Measurements from ENCODE around the gene GARRE1.

The GARRE1 gene

GRCh38 chr19:34218818-34219164 is 35.6 kb upstream of the GARRE1 start:
- no peak overlapping the region for H3K4me3 ChIP-seq (ENCODE audit: severe bottlenecking)

DNA sequence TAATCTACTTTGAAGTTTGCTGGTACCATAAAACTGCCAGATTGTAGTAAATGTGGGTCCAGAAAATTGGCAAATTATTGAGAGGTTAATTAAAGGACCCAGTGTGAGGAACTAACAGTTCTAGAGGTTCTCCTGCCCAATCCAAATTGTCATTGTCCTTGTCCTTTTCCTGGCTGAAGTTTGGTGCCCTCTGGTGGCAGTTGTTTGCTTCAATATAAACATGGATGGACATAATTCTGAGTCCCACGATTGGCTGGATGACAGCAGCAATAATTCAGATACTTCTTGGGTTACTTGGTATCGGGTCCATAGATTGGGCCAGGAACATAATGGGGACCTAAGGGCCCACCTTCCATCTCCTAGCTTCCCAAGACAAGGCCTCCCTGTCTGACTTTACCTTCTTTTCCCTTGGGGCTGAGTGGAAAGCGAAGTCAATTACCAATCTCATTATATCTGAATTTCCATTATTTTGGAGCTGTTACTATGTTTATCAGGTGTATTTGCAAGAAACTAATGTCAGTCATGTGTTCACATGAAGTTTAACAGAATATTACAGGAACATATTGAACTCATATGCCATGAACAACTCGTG is 33.8 kb upstream of the GARRE1 start:
- H3K27me3 ChIP-seq (ENCODE audit: insufficient read depth, poor library complexity, severe bottlenecking) = no peaks in the 10 kb centered on the region
- peaks cover 13% of the 10 kb centered on the region for H3K4me1 ChIP-seq (ENCODE audit: insufficient read depth, poor library complexity, severe bottlenecking)
- peaks cover 85% of the 10 kb centered on the region for H3K36me3 ChIP-seq (ENCODE audit: low read depth)
- H3K27ac ChIP-seq (ENCODE audit: poor library complexity, severe bottlenecking) = no peak overlapping the region
- DNase-seq (ENCODE audit: low spot score) = no peak
- no peak for ATAC-seq (ENCODE audit: low read depth)
- no peak overlapping the region for H3K4me3 ChIP-seq (ENCODE audit: severe bottlenecking)
- no peaks in the 10 kb centered on the region for H3K9me3 ChIP-seq (ENCODE audit: severe bottlenecking)
- TF ChIP-seq, protein P1, sequence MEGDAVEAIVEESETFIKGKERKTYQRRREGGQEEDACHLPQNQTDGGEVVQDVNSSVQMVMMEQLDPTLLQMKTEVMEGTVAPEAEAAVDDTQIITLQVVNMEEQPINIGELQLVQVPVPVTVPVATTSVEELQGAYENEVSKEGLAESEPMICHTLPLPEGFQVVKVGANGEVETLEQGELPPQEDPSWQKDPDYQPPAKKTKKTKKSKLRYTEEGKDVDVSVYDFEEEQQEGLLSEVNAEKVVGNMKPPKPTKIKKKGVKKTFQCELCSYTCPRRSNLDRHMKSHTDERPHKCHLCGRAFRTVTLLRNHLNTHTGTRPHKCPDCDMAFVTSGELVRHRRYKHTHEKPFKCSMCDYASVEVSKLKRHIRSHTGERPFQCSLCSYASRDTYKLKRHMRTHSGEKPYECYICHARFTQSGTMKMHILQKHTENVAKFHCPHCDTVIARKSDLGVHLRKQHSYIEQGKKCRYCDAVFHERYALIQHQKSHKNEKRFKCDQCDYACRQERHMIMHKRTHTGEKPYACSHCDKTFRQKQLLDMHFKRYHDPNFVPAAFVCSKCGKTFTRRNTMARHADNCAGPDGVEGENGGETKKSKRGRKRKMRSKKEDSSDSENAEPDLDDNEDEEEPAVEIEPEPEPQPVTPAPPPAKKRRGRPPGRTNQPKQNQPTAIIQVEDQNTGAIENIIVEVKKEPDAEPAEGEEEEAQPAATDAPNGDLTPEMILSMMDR (IDR thresholded peaks at IDR 0.05; ENCODE audit: poor library complexity, severe bottlenecking) = peak; percentile 90

More at GRCh38 chr19:34218818-34219164, 35.6 kb upstream of the GARRE1 start:
- Histone ChIP-seq H3K36me3 (ENCODE audit: low read depth) (peaks cover 85% of the 10 kb centered on the region), H3K27ac (ENCODE audit: poor library complexity, severe bottlenecking) (peak overlapping the region; percentile 23), H3K4me1 (ENCODE audit: insufficient read depth, poor library complexity, severe bottlenecking) (peaks cover 13% of the 10 kb centered on the region), H3K9me3 (ENCODE audit: severe bottlenecking) (no peaks in the 10 kb centered on the region), H3K27me3 (ENCODE audit: insufficient read depth, poor library complexity, severe bottlenecking) (no peaks in the 10 kb centered on the region)
- DNase-seq (ENCODE audit: low spot score) (no peak), ATAC-seq (ENCODE audit: low read depth) (no peak)
- TF ChIP-seq, protein P1 (IDR thresholded peaks at IDR 0.05; ENCODE audit: poor library complexity, severe bottlenecking) = no peak

- no peak overlapping the region for H3K4me3 ChIP-seq (ENCODE audit: severe bottlenecking)
- no peak overlapping the region for H3K27ac ChIP-seq (ENCODE audit: poor library complexity, severe bottlenecking)
- peaks cover 13% of the 10 kb centered on the region for H3K4me1 ChIP-seq (ENCODE audit: insufficient read depth, poor library complexity, severe bottlenecking)
- H3K36me3 ChIP-seq (ENCODE audit: low read depth) = peaks cover 85% of the 10 kb centered on the region
- TF ChIP-seq, protein P1 (IDR thresholded peaks at IDR 0.05; ENCODE audit: poor library complexity, severe bottlenecking) = no peak
- no peak for ATAC-seq (ENCODE audit: low read depth)
- DNase-seq (ENCODE audit: low spot score) = no peak
- H3K9me3 ChIP-seq (ENCODE audit: severe bottlenecking) = no peaks in the 10 kb centered on the region
- H3K27me3 ChIP-seq (ENCODE audit: insufficient read depth, poor library complexity, severe bottlenecking) = no peaks in the 10 kb centered on the region
Measured at GRCh38 chr19:34222386-34222785, 32.0 kb upstream of the GARRE1 start.

GRCh38 chr19:34224996-34225658 is 29.2 kb upstream of the GARRE1 start:
- no peaks in the 10 kb centered on the region for H3K4me1 ChIP-seq (ENCODE audit: insufficient read depth, poor library complexity, severe bottlenecking)
- H3K4me3 ChIP-seq (ENCODE audit: severe bottlenecking) = no peak overlapping the region
- ATAC-seq (ENCODE audit: low read depth) (no peak), DNase-seq (ENCODE audit: low spot score) (no peak)
- no peaks in the 10 kb centered on the region for H3K9me3 ChIP-seq (ENCODE audit: severe bottlenecking)
- peaks cover 90% of the 10 kb centered on the region for H3K36me3 ChIP-seq (ENCODE audit: low read depth)
- H3K27me3 ChIP-seq (ENCODE audit: insufficient read depth, poor library complexity, severe bottlenecking) = no peaks in the 10 kb centered on the region
- H3K27ac ChIP-seq (ENCODE audit: poor library complexity, severe bottlenecking) = no peak overlapping the region
- TF ChIP-seq, protein P1 (IDR thresholded peaks at IDR 0.05; ENCODE audit: poor library complexity, severe bottlenecking) = no peak

- TF ChIP-seq, protein P1 (IDR thresholded peaks at IDR 0.05; ENCODE audit: poor library complexity, severe bottlenecking) = no peak
- no peaks in the 10 kb centered on the region for H3K27me3 ChIP-seq (ENCODE audit: insufficient read depth, poor library complexity, severe bottlenecking)
- H3K27ac ChIP-seq (ENCODE audit: poor library complexity, severe bottlenecking) = no peak overlapping the region
- ATAC-seq (ENCODE audit: low read depth) (no peak), DNase-seq (ENCODE audit: low spot score) (no peak)
- H3K36me3 ChIP-seq (ENCODE audit: low read depth) = peaks cover 88% of the 10 kb centered on the region
- no peaks in the 10 kb centered on the region for H3K4me1 ChIP-seq (ENCODE audit: insufficient read depth, poor library complexity, severe bottlenecking)
- H3K9me3 ChIP-seq (ENCODE audit: severe bottlenecking) = no peaks in the 10 kb centered on the region
- H3K4me3 ChIP-seq (ENCODE audit: severe bottlenecking) = no peak overlapping the region
Measured at GRCh38 chr19:34225659-34226015, 28.7 kb upstream of the GARRE1 start.
